Measurements from ENCODE around the gene UNC5C. TPM values are rescaled to one million over a fixed set of nuclear protein-coding genes. Genes with fewer than 3 reads are reported as not detected.

UNC5C gene
- total RNA-seq, 8 experiments from 2014 or later: 0.13 to 12.7 (median 3.5) TPM

GRCh38 chr4:95428291-95429070 lies 120.3 kb downstream of the UNC5C start:
- no peak overlapping the region for H3K27ac ChIP-seq
- H3K4me3 ChIP-seq: no peak overlapping the region
- in situ Hi-C loops (cut with MboI; ENCODE audit: low pct_unique_long_range_greater_than_20kb in 2 of 9, low sequenced_read_pairs in 9 of 9, unreplicated experiment in 9 of 9): no loop called here
- peak in 6 of 8 experiments; percentile 42 to 85 (median 54) for ATAC-seq (replicated peaks in 6 of 8)
- 0 to 53% (median 19%) methylated on average over 1 to 2 of the region's 2 CpGs; no CpG with 5 or more reads in 1 of the 10 experiments for WGBS, 10 experiments
- H3K4me1 ChIP-seq (replicated peaks in 1 of 2): peaks cover 6 to 19% of the 10 kb centered on the region in 2 donors

- no peak overlapping the region for H3K4me3 ChIP-seq
- in situ Hi-C loops (cut with MboI; ENCODE audit: low pct_unique_long_range_greater_than_20kb in 2 of 9, low sequenced_read_pairs in 9 of 9, unreplicated experiment in 9 of 9): no loop called here
- H3K4me1 ChIP-seq (replicated peaks in 1 of 2): peaks cover 4 to 14% of the 10 kb centered on the region in 2 donors
- no peak overlapping the region for H3K27ac ChIP-seq
- no peak for ATAC-seq (replicated peaks in 6 of 8)
- WGBS, 10 experiments: 0 to 93% (median 80%) methylated on average over 1 to 4 of the region's 4 CpGs
Measured at GRCh38 chr4:95426455-95426854, 122.3 kb downstream of the UNC5C start.

- ATAC-seq (replicated peaks in 6 of 8): no peak
- Histone ChIP-seq H3K4me1 (replicated peaks in 1 of 2) (no peaks in the 10 kb centered on the region), H3K4me3 (no peak overlapping the region), H3K27ac (no peak overlapping the region)
- WGBS, 10 experiments: 13 to 100% (median 81%) methylated on average over 4 to 7 of the region's 7 CpGs
- in situ Hi-C loops (cut with MboI; ENCODE audit: low pct_unique_long_range_greater_than_20kb in 2 of 9, low sequenced_read_pairs in 9 of 9, unreplicated experiment in 9 of 9): no loop called here
Measured at GRCh38 chr4:95422436-95422835, 126.3 kb downstream of the UNC5C start.

- Histone ChIP-seq H3K27ac (no peak overlapping the region), H3K4me1 (replicated peaks in 1 of 2) (no peaks in the 10 kb centered on the region), H3K4me3 (no peak overlapping the region)
- ATAC-seq (replicated peaks in 6 of 8): no peak
- in situ Hi-C loops (cut with MboI; ENCODE audit: low pct_unique_long_range_greater_than_20kb in 2 of 9, low sequenced_read_pairs in 9 of 9, unreplicated experiment in 9 of 9): no loop called here
- 0 to 100% (median 64%) methylated on average over 1 to 4 of the region's 4 CpGs; no CpG with 5 or more reads in 2 of the 10 experiments for WGBS, 10 experiments
Measured at GRCh38 chr4:95421869-95422268, 126.9 kb downstream of the UNC5C start.

- ATAC-seq (replicated peaks in 6 of 8): no peak
- in situ Hi-C loops (cut with MboI; ENCODE audit: low pct_unique_long_range_greater_than_20kb in 2 of 9, low sequenced_read_pairs in 9 of 9, unreplicated experiment in 9 of 9): no loop called here
- Histone ChIP-seq H3K4me3 (no peak overlapping the region), H3K4me1 (replicated peaks in 1 of 2) (no peaks in the 10 kb centered on the region), H3K27ac (no peak overlapping the region)
- 11 to 100% (median 90%) methylated on average over 2 to 3 of the region's 3 CpGs; no CpG with 5 or more reads in 3 of the 10 experiments for WGBS, 10 experiments
Measured at GRCh38 chr4:95417531-95417930, 131.2 kb downstream of the UNC5C start.

GRCh38 chr4:95415346-95415771 lies 133.4 kb downstream of the UNC5C start:
- peaks cover 6 to 8% of the 10 kb centered on the region in 2 donors for H3K4me1 ChIP-seq (replicated peaks in 1 of 2)
- no peak overlapping the region for H3K27ac ChIP-seq
- no peak for ATAC-seq (replicated peaks in 6 of 8)
- in situ Hi-C loops (cut with MboI; ENCODE audit: low pct_unique_long_range_greater_than_20kb in 2 of 9, low sequenced_read_pairs in 9 of 9, unreplicated experiment in 9 of 9): no loop called here
- 0 to 84% (median 65%) methylated on average over 1 to 3 of the region's 3 CpGs for WGBS, 10 experiments
- H3K4me3 ChIP-seq: no peak overlapping the region

- H3K4me3 ChIP-seq: no peak overlapping the region
- no peak overlapping the region for H3K27ac ChIP-seq
- ATAC-seq (replicated peaks in 6 of 8): peak in 1 of 8 experiments; percentile 82
- H3K4me1 ChIP-seq (replicated peaks in 1 of 2): peaks cover 13 to 15% of the 10 kb centered on the region in 2 donors
- WGBS, 10 experiments: 0 to 83% (median 38%) methylated on average over 2 to 4 of the region's 4 CpGs
- in situ Hi-C loops (cut with MboI; ENCODE audit: low pct_unique_long_range_greater_than_20kb in 2 of 9, low sequenced_read_pairs in 9 of 9, unreplicated experiment in 9 of 9): no loop called here
Measured at GRCh38 chr4:95411371-95412088, 137.2 kb downstream of the UNC5C start.

- Histone ChIP-seq H3K4me1 (replicated peaks in 1 of 2) (peaks cover 13 to 15% of the 10 kb centered on the region in 2 donors), H3K4me3 (no peak overlapping the region)
Measured at GRCh38 chr4:95410387-95410977, 138.3 kb downstream of the UNC5C start.

GRCh38 chr4:95409750-95410149 lies 139.0 kb downstream of the UNC5C start:
- in situ Hi-C loops (cut with MboI; ENCODE audit: low pct_unique_long_range_greater_than_20kb in 2 of 9, low sequenced_read_pairs in 9 of 9, unreplicated experiment in 9 of 9): no loop called here
- no peak for ATAC-seq (replicated peaks in 6 of 8)
- peaks cover 13 to 15% of the 10 kb centered on the region in 2 donors for H3K4me1 ChIP-seq (replicated peaks in 1 of 2)
- 0 to 100% (median 70%) methylated on average over 1 of the region's 2 CpGs; no CpG with 5 or more reads in 4 of the 10 experiments for WGBS, 10 experiments
- H3K4me3 ChIP-seq: no peak overlapping the region
- H3K27ac ChIP-seq: no peak overlapping the region

More at GRCh38 chr4:95410387-95410977, 138.3 kb downstream of the UNC5C start:
- WGBS, 10 experiments: 0 to 63% (median 50%) methylated on average over 2 to 4 of the region's 4 CpGs; no CpG with 5 or more reads in 5 of the 10 experiments
- peak in 5 of 8 experiments; percentile 58 to 85 (median 74) for ATAC-seq (replicated peaks in 6 of 8)
- in situ Hi-C loops (cut with MboI; ENCODE audit: low pct_unique_long_range_greater_than_20kb in 2 of 9, low sequenced_read_pairs in 9 of 9, unreplicated experiment in 9 of 9): no loop called here
- no peak overlapping the region for H3K27ac ChIP-seq

GRCh38 chr4:95409127-95409526 lies 139.6 kb downstream of the UNC5C start:
- no peak overlapping the region for H3K4me3 ChIP-seq
- ATAC-seq (replicated peaks in 6 of 8): no peak
- in situ Hi-C loops (cut with MboI; ENCODE audit: low pct_unique_long_range_greater_than_20kb in 2 of 9, low sequenced_read_pairs in 9 of 9, unreplicated experiment in 9 of 9): no loop called here
- no peak overlapping the region for H3K27ac ChIP-seq
- peaks cover 13 to 15% of the 10 kb centered on the region in 2 donors for H3K4me1 ChIP-seq (replicated peaks in 1 of 2)

GRCh38 chr4:95402299-95402698 lies 146.5 kb downstream of the UNC5C start:
- H3K4me3 ChIP-seq: no peak overlapping the region
- peak in 1 of 8 experiments; percentile 26 for ATAC-seq (replicated peaks in 6 of 8)
- no peak overlapping the region for H3K27ac ChIP-seq
- H3K4me1 ChIP-seq (replicated peaks in 1 of 2): no peaks in the 10 kb centered on the region
- in situ Hi-C loops (cut with MboI; ENCODE audit: low pct_unique_long_range_greater_than_20kb in 2 of 9, low sequenced_read_pairs in 9 of 9, unreplicated experiment in 9 of 9): no loop called here

GRCh38 chr4:95398217-95398616 lies 150.6 kb downstream of the UNC5C start:
- H3K27ac ChIP-seq: no peak overlapping the region
- in situ Hi-C loops (cut with MboI; ENCODE audit: low pct_unique_long_range_greater_than_20kb in 2 of 9, low sequenced_read_pairs in 9 of 9, unreplicated experiment in 9 of 9): no loop called here
- no peak overlapping the region for H3K4me3 ChIP-seq
- no peak for ATAC-seq (replicated peaks in 6 of 8)
- H3K4me1 ChIP-seq (replicated peaks in 1 of 2): peaks cover 0 to 6% of the 10 kb centered on the region in 2 donors

- H3K27ac ChIP-seq: no peak overlapping the region
- in situ Hi-C loops (cut with MboI; ENCODE audit: low pct_unique_long_range_greater_than_20kb in 2 of 9, low sequenced_read_pairs in 9 of 9, unreplicated experiment in 9 of 9): no loop called here
- 10 to 100% (median 93%) methylated on average over 1 to 2 of the region's 2 CpGs; no CpG with 5 or more reads in 1 of the 10 experiments for WGBS, 10 experiments
- H3K4me1 ChIP-seq (replicated peaks in 1 of 2): peaks cover 0 to 6% of the 10 kb centered on the region in 2 donors
- H3K4me3 ChIP-seq: no peak overlapping the region
- ATAC-seq (replicated peaks in 6 of 8): no peak
Measured at GRCh38 chr4:95394752-95395306, 153.9 kb downstream of the UNC5C start.
